Measurements from ENCODE around the gene PATJ.

Gene PATJ

DNA sequence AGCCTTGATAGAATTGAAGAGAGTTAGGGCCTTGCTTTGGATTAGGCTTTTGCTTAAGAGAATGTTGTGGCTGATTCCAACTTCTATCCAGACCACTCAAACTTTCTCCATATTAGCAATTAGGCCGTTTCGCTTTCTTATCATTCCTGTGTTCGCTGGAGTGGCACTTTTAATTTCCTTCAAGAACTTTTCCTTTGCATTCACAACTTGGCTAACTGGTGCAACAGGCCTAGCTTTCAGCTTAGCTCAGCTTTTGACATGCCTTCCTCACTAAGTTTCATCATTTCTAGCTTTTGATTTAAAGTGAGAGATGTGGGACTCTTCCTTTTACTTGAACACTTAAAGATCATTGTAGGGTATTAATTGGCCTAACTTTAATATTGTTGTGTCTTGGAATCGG, 268.7 kb downstream of the PATJ start:
- Histone ChIP-seq H4K12ac (ENCODE audit: low read depth, low read length) (no peak overlapping the region), H2AK5ac (ENCODE audit: low read length) (no peak overlapping the region), H3K14ac (ENCODE audit: low read length) (no peak overlapping the region), H3K4me1 (ENCODE audit: control insufficient read depth in 1 of 2, insufficient read depth in 2 of 2, low read length in 2 of 2) (no peaks in the 10 kb centered on the region), H2BK12ac (ENCODE audit: low read length) (no peak overlapping the region), H4K8ac (ENCODE audit: low read depth, low read length) (no peak overlapping the region), H3K36me3 (ENCODE audit: control insufficient read depth in 1 of 2, insufficient read depth in 2 of 2, low read length in 2 of 2) (no peaks in the 10 kb centered on the region), H4K91ac (ENCODE audit: low read depth, low read length) (no peak overlapping the region), H3K9ac (ENCODE audit: low read length) (no peak overlapping the region), H3K4me2 (ENCODE audit: low read length) (no peak overlapping the region), H2BK120ac (ENCODE audit: insufficient read depth, low read length, poor library complexity) (no peak overlapping the region), H3K23ac (ENCODE audit: low read length) (no peak overlapping the region), H3K9me3 (ENCODE audit: insufficient read depth, low read depth, low read length) (no peaks in the 10 kb centered on the region), H2AFZ (ENCODE audit: insufficient read depth, low read length, poor library complexity) (no peak overlapping the region), H3K79me1 (ENCODE audit: low read length) (no peaks in the 10 kb centered on the region), H3K79me2 (ENCODE audit: control insufficient read depth, insufficient read depth, low read length, poor library complexity) (no peaks in the 10 kb centered on the region), H3K18ac (ENCODE audit: low read length) (no peak overlapping the region), H2BK5ac (ENCODE audit: low read depth, low read length, poor library complexity) (no peak overlapping the region), H3K4me3 (ENCODE audit: low read depth, low read length) (no peak overlapping the region), H3K27ac (ENCODE audit: low read depth, low read length) (no peak overlapping the region), H3K27me3 (ENCODE audit: insufficient read depth, low read length) (no peaks in the 10 kb centered on the region), H3K4ac (ENCODE audit: low read depth, low read length) (no peak overlapping the region)
- WGBS (ENCODE audit: extremely low coverage, insufficient coverage, insufficient read length): no CpG with 5 or more reads among the region's 4 CpGs
- no peak for DNase-seq

DNA sequence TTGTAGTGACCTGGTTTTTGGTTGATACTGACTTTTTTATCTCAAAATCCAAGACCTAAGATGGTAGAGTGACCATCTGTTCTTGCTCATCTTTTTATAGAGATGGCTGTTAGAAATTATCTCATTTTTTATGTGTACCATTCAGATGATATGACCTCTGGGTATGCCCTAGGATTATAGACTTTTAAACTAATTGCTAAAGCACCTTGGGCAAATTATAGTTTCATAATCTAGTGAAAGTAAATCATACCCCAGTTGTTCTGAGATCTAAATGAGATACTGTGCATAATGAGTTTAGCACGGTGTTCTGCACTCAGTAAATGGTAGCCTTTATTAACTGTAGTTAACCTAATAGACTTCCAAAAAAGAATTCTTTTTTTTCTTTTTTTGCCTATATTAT, 269.8 kb downstream of the PATJ start:
- DNase-seq: no peak
- Histone ChIP-seq H2AFZ (ENCODE audit: insufficient read depth, low read length, poor library complexity) (no peak overlapping the region), H3K79me2 (ENCODE audit: control insufficient read depth, insufficient read depth, low read length, poor library complexity) (no peaks in the 10 kb centered on the region), H2BK12ac (ENCODE audit: low read length) (no peak overlapping the region), H3K27me3 (ENCODE audit: insufficient read depth, low read length) (no peaks in the 10 kb centered on the region), H2BK120ac (ENCODE audit: insufficient read depth, low read length, poor library complexity) (no peak overlapping the region), H3K9me3 (ENCODE audit: insufficient read depth, low read depth, low read length) (no peaks in the 10 kb centered on the region), H3K18ac (ENCODE audit: low read length) (no peak overlapping the region), H4K91ac (ENCODE audit: low read depth, low read length) (no peak overlapping the region), H3K23ac (ENCODE audit: low read length) (no peak overlapping the region), H2AK5ac (ENCODE audit: low read length) (no peak overlapping the region), H3K4me1 (ENCODE audit: control insufficient read depth in 1 of 2, insufficient read depth in 2 of 2, low read length in 2 of 2) (no peaks in the 10 kb centered on the region), H3K79me1 (ENCODE audit: low read length) (no peaks in the 10 kb centered on the region), H3K36me3 (ENCODE audit: control insufficient read depth in 1 of 2, insufficient read depth in 2 of 2, low read length in 2 of 2) (no peaks in the 10 kb centered on the region), H3K4me2 (ENCODE audit: low read length) (no peak overlapping the region), H2BK5ac (ENCODE audit: low read depth, low read length, poor library complexity) (no peak overlapping the region), H3K9ac (ENCODE audit: low read length) (no peak overlapping the region), H3K27ac (ENCODE audit: low read depth, low read length) (no peak overlapping the region), H4K8ac (ENCODE audit: low read depth, low read length) (no peak overlapping the region), H3K14ac (ENCODE audit: low read length) (no peak overlapping the region), H3K4me3 (ENCODE audit: low read depth, low read length) (no peak overlapping the region), H3K4ac (ENCODE audit: low read depth, low read length) (no peak overlapping the region), H4K12ac (ENCODE audit: low read depth, low read length) (no peak overlapping the region)
- no CpG with 5 or more reads among the region's 1 CpG for WGBS (ENCODE audit: extremely low coverage, insufficient coverage, insufficient read length)

DNA sequence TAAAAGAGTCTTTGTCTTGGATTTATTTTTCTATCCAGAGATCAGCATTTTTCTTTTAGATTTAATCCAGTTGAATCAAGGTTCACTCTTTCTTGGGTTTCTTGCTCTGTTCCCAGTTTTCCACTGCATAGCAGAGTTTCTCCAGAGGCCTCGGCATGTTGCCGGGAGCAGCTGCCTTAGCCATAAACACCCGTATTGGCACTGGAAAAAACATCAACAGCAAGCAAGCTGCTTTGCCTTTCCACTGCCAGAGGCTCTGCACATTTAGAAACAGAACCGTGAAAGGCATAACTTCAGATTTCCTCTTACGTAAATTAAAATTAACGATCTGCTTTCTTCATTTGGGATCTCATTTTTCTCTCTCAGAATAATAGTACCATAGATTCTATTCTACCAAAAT, 270.6 kb downstream of the PATJ start:
- no peak overlapping the region for H3K4ac ChIP-seq (ENCODE audit: low read depth, low read length)
- H3K27me3 ChIP-seq (ENCODE audit: insufficient read depth, low read length): no peaks in the 10 kb centered on the region
- H3K4me1 ChIP-seq (ENCODE audit: control insufficient read depth in 1 of 2, insufficient read depth in 2 of 2, low read length in 2 of 2): no peaks in the 10 kb centered on the region
- no peak overlapping the region for H3K14ac ChIP-seq (ENCODE audit: low read length)
- DNase-seq: no peak
- H3K9ac ChIP-seq (ENCODE audit: low read length): no peak overlapping the region
- H3K79me2 ChIP-seq (ENCODE audit: control insufficient read depth, insufficient read depth, low read length, poor library complexity): no peaks in the 10 kb centered on the region
- no peak overlapping the region for H4K12ac ChIP-seq (ENCODE audit: low read depth, low read length)
- no peaks in the 10 kb centered on the region for H3K9me3 ChIP-seq (ENCODE audit: insufficient read depth, low read depth, low read length)
- no peak overlapping the region for H4K8ac ChIP-seq (ENCODE audit: low read depth, low read length)
- H3K18ac ChIP-seq (ENCODE audit: low read length): no peak overlapping the region
- no peak overlapping the region for H3K4me2 ChIP-seq (ENCODE audit: low read length)
- no CpG with 5 or more reads among the region's 6 CpGs for WGBS (ENCODE audit: extremely low coverage, insufficient coverage, insufficient read length)
- H2AFZ ChIP-seq (ENCODE audit: insufficient read depth, low read length, poor library complexity): no peak overlapping the region
- H3K79me1 ChIP-seq (ENCODE audit: low read length): no peaks in the 10 kb centered on the region
- H2BK120ac ChIP-seq (ENCODE audit: insufficient read depth, low read length, poor library complexity): no peak overlapping the region
- H4K91ac ChIP-seq (ENCODE audit: low read depth, low read length): no peak overlapping the region
- H2AK5ac ChIP-seq (ENCODE audit: low read length): no peak overlapping the region
- no peak overlapping the region for H2BK12ac ChIP-seq (ENCODE audit: low read length)
- H3K23ac ChIP-seq (ENCODE audit: low read length): no peak overlapping the region
- H2BK5ac ChIP-seq (ENCODE audit: low read depth, low read length, poor library complexity): no peak overlapping the region
- H3K36me3 ChIP-seq (ENCODE audit: control insufficient read depth in 1 of 2, insufficient read depth in 2 of 2, low read length in 2 of 2): no peaks in the 10 kb centered on the region
- no peak overlapping the region for H3K27ac ChIP-seq (ENCODE audit: low read depth, low read length)
- no peak overlapping the region for H3K4me3 ChIP-seq (ENCODE audit: low read depth, low read length)

DNA sequence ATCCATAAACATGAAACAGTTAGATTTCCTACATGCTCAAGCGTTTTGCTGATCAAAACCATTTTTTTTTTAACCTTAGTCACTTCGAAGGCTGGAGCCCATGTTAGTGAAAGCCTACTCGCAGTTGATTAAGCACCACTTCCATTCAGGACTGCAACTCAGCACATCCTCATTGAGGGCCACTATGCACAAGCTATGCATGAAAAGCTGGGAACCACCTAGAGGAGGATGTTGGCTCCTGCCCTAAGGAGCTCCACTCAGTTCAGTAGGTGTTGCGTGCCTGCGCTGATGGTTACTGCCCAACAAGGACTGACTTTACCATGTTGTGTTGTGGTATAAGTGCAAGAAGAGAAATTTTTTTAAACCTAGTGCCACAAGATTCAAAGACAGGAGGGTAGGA, 271.0 kb downstream of the PATJ start:
- Histone ChIP-seq H3K27me3 (ENCODE audit: insufficient read depth, low read length) (no peaks in the 10 kb centered on the region), H3K23ac (ENCODE audit: low read length) (no peak overlapping the region), H2BK5ac (ENCODE audit: low read depth, low read length, poor library complexity) (no peak overlapping the region), H3K9ac (ENCODE audit: low read length) (no peak overlapping the region), H3K4me2 (ENCODE audit: low read length) (no peak overlapping the region), H3K4ac (ENCODE audit: low read depth, low read length) (no peak overlapping the region), H4K91ac (ENCODE audit: low read depth, low read length) (no peak overlapping the region), H2AFZ (ENCODE audit: insufficient read depth, low read length, poor library complexity) (no peak overlapping the region), H3K79me2 (ENCODE audit: control insufficient read depth, insufficient read depth, low read length, poor library complexity) (no peaks in the 10 kb centered on the region), H2AK5ac (ENCODE audit: low read length) (no peak overlapping the region), H3K79me1 (ENCODE audit: low read length) (no peaks in the 10 kb centered on the region), H3K4me3 (ENCODE audit: low read depth, low read length) (no peak overlapping the region), H3K36me3 (ENCODE audit: control insufficient read depth in 1 of 2, insufficient read depth in 2 of 2, low read length in 2 of 2) (no peaks in the 10 kb centered on the region), H4K12ac (ENCODE audit: low read depth, low read length) (no peak overlapping the region), H3K9me3 (ENCODE audit: insufficient read depth, low read depth, low read length) (no peaks in the 10 kb centered on the region), H2BK120ac (ENCODE audit: insufficient read depth, low read length, poor library complexity) (no peak overlapping the region), H2BK12ac (ENCODE audit: low read length) (no peak overlapping the region), H3K27ac (ENCODE audit: low read depth, low read length) (no peak overlapping the region), H3K14ac (ENCODE audit: low read length) (no peak overlapping the region), H4K8ac (ENCODE audit: low read depth, low read length) (no peak overlapping the region), H3K4me1 (ENCODE audit: control insufficient read depth in 1 of 2, insufficient read depth in 2 of 2, low read length in 2 of 2) (no peaks in the 10 kb centered on the region), H3K18ac (ENCODE audit: low read length) (no peak overlapping the region)
- DNase-seq: no peak
- WGBS (ENCODE audit: extremely low coverage, insufficient coverage, insufficient read length): no CpG with 5 or more reads among the region's 5 CpGs

Data from trophoblast cell (in vitro differentiated cells and primary cell).